ENCODE data around the gene FAM161B. TPM values are rescaled to one million over a fixed set of nuclear protein-coding genes. Genes with fewer than 3 reads are reported as not detected.

Gene FAM161B
- 8.5 TPM for total RNA-seq

DNA sequence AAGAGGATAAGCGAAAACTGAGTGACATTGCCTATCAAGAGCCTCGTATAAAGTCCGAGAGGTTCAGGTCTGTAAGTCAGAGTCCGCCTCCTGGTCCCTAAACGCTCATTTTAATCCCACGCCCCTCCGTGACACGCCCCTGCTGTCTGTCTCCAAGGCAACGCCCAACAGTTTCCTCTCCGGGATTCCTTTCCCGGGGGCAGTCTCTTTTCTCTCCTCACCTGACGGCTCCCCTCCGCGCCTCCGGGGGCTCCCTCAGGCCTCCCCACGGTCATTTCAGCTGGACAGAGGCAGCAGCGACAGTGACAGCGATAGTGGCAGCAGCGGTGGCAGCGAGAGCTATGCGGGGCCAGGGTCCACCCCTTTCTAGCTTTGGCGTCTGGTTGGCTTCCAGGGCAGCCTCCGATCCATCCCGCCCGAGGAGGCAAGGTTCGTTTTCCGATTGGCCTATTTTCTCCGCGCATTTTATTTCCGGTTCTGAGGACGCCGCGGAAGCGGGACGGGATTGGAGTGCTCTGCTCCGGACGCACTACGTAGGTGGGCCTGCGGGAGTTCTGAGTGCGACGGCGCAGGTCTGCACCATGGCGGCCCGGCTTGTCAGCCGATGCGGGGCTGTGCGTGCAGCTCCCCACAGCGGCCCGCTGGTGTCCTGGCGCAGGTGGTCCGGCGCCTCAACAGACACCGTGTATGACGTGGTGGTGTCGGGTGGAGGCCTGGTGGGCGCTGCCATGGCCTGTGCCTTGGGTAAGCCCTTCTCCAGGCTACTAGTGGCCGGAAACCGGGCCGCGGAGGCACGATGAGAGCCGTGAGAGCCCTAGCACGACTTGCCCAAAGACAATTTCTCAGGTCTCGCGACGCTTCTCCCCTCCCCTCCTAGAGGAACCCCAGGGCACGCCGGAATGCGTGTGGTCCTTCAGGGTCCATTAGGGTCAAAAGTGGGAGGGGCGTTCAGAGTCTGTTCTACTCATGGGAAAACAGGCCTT is at the start of gene FAM161B, which contains the start of gene COQ6:
Gene FAM161B (minus strand): TSS at position 343 of the 983 bp plus-strand sequence. CDS start 68 bp downstream, at position 275.
Gene COQ6 (plus strand): TSS at position 551 of the 983 bp plus-strand sequence. CDS start 31 bp downstream, at position 582.

DNA sequence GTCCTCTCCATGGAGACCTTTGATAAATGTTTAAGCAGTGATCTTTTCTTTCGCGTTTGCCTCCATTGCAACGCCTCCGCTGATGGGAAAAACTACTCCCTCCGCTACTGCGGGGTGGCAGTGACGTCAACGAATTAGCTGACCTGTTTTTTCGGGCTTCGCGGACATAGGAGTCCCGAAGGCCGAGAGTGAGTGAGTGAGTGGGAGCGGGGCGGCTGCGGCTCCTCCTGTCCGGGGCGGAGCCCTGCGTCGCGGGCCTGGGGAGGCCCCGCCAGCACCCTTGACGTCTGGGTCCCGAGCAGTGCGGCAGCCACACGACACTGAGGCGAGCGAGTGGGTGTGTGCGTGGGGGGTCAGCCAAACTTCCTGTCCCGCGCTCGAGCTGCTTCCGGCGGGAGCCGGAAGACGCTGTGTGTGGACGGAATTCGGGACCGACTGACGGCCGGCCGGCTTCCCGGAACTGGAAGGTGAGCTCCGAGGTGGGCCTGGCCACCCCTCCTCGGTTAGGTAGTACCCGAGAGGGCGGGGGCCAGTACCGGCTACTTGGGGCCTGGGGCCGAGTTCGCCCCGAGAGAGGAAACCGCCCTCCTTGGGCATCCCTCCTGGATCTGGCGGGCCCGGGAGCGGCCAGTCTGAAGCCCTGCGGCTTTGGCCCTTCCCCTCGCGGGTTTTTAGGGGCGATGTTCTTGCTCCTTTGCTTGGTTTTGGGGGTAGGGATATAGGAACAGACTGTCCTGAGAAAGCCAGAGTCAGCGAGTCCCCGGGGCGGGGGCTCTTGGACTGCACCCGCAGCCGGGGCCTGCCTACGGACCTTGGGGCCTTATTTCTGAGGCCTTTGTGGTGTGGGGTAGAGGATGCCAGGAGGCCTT is 63.2 kb downstream of the FAM161B start, which contains the start of gene ZNF410:
Gene ZNF410 (plus strand): TSS at position 411 of the 869 bp plus-strand sequence. CDS start 5,317 bp downstream, outside the sequence.

Small RNA genes lying within 50 kb of the gene (small RNA-seq; reads per million reads assigned to genes)
- gene RF00019 (ENCODE audit: low replicate concordance), result not detected

Other genes with a start within 250 kb of the FAM161B start
- 56.8 TPM for gene PNMA1, start 235.7 kb downstream of the FAM161B start, total RNA-seq
- gene PTGR2, start 98.3 kb downstream of the FAM161B start, total RNA-seq, result 14.8 TPM
- gene ZNF410, start 63.2 kb downstream of the FAM161B start, total RNA-seq, result 71.8 TPM
- gene COQ6, start 208 bp upstream of the FAM161B start, total RNA-seq, result 32.0 TPM
- 41.0 TPM for gene ENTPD5, start 69.2 kb upstream of the FAM161B start, total RNA-seq
- gene BBOF1, start 69.3 kb upstream of the FAM161B start, total RNA-seq, result 5.8 TPM
- 82.3 TPM for gene ALDH6A1, start 134.4 kb upstream of the FAM161B start, total RNA-seq
- gene LIN52, start 134.9 kb upstream of the FAM161B start, total RNA-seq, result 13.8 TPM

Data from metanephros (tissue), 2 donors.